HG03196 (cell line): ENCODE measurements around the gene ESR1.
"Not testable (repeated sequence)": the region's sequence is repeated elsewhere in the genome, so short reads cannot be mapped to it uniquely, and the experiment has no call there.

Experiments used
- ATAC-seq: cut with Tn5 transposase; IDR thresholded peaks from one replicate; pipeline ENCODE4 v1.9.1; 2021; ENCODE audit not compliant: unreplicated experiment

ESR1 gene

GRCh38 chr6:152123076-152123475 is 315.6 kb downstream of the ESR1 start:
- no peak for ATAC-seq

DNA sequence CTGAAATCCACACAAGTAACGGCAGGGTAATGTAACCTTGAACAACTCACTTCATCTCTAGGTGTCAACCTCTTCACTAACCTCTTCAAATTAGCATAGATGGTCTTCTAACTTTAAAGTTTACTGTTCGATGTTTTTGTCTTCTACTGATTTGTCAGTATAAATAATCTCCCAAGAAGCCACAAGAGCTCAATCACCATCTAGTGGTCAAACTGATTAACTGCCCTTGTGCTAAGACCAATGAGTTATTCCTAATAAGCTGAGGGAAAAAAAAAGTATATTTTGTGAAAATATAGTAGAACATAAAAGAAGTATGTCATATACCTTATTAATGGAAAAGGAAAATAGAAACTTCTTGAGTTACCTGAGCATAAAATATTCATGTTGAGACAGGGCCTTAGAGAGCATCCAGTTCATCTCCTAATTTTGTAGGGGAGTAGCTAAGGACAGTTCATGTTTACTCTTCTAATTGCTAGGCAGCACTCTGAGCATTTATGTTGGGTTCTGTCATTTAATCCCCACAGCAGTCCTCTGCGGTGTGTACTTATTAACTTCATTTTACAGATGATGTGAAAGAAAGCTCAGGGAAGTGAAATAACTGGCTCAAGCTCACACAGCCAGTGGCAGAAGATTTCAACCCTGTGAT is 317.1 kb downstream of the ESR1 start:
- no peak for ATAC-seq

DNA sequence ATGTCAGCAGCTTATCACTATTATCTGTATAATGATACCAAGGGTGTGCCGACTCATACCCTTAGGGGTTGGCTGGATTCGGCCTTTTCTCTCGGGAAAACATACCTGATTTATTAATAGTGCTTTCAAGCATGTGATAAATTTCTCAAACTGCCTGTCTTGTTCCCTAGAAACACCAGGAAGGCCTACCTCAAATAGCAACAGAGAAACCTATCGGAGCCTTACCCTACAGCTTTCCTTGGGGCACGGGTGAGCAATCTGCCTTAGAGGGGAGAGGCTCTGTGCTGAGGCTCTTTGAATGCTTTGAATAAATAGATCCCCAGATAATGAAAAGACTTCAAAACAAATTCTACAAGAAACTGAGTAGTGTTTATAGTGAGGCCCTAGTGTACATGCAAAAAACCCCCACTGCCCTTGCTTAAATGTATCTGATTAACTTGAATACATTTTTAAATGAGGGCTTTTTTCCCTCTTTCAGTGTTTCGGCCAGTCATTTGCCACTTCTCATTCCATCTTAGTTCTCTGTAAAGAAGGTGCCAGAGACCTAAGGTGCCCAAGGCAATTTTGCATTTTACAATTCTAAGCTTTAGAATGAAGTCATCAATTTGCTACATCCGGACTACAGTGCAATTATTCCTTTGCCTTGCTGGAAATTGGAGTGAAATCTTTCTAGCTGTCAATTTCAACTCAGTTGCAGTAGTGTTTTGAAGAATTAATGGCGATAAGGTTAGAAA is 320.1 kb downstream of the ESR1 start:
- ATAC-seq: no peak

DNA sequence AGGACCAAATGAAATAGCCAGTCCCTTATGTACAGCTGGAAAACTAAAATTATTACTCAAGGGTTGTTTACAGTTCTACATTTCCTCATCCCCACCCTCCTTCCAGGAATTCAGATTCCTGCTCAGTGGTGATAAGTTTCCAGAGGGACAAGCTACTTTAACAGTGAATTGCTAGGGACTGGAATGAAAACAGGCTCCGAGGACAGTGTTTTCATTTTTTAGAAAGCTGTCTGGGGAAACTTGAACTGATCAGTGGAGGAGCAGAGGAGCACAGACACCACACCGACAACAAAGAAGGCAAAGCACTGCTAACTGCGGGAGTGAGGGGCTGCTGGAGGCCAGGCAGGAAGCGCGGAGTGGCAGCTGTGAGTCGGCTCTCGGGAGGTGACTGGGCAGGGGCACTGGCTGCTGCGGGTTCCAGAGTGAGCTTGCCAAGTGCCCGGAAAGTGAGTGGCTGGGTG is 322.2 kb downstream of the ESR1 start:
- ATAC-seq: no peak

- no peak for ATAC-seq
Measured at GRCh38 chr6:152130441-152130840, 323.0 kb downstream of the ESR1 start.

DNA sequence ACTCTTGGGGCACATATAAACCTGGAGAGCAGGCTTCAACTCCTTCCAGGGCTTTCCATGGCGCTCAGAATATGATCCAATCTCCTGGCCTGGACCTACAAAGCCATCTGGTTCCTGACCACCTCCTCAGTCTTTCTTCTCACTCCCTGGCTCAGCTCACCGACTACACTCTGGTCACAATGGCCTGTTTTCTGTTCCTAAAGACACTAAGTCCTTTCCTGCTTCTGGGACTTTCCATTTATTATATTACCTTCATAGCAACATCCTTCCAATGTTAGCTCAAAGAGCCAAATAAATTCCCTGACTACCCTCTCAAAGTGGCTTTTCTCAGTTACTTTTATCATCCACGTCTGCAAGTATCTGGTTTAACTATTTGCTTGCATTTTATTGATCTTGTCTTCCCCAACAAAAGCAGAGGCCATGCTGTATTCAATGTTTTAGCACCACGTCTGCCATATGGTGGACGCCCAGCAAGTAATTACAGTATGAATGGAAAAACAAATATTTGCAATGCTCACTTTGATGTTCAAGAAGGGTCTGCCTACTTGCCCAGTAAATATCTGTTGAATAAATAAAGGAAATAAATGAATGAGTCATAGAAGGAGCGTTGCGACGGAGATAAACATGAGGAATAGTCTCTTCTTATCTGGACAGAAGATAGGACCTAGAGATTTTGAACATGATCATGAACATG is 328.4 kb downstream of the ESR1 start:
- ATAC-seq: no peak

DNA sequence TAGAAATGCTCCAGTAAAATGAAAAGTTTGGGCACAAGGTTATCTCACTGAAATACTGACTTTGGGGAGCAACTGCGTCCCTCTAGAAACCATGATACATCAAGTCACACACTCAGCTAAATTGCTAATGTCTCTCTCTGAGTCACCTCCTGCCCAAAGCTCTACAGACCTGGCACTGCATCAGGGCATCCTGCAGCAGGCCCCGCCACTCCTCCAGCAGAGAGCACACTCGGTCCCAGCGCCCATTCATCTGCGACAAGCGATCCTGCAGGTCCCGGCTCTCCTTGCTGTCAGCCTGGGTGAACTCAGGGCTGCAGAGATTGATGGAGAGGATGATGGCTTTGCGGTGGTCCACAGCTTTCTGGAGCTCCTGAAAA is 329.0 kb downstream of the ESR1 start:
- no peak for ATAC-seq

- ATAC-seq: not testable (repeated sequence)
Measured at GRCh38 chr6:152138344-152138743, 330.9 kb downstream of the ESR1 start.

DNA sequence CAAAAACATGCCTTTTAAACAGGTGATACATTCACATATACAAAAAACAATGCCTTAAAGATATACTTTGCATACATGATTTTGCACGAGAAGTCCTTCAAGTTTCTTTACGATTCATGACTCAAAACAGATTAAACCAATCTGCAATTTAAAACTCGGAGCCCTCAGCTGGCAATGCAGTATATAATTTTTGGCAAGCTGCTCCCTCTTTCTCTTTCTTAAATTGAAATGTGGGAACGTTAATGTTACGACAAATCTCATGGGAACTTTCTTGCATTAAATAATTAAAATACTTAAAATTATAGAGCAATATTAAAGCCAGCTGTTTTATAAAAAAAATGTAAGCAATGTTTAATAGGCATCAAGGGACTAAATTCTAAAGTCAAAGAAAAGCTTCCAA is 334.6 kb downstream of the ESR1 start:
- no peak for ATAC-seq

DNA sequence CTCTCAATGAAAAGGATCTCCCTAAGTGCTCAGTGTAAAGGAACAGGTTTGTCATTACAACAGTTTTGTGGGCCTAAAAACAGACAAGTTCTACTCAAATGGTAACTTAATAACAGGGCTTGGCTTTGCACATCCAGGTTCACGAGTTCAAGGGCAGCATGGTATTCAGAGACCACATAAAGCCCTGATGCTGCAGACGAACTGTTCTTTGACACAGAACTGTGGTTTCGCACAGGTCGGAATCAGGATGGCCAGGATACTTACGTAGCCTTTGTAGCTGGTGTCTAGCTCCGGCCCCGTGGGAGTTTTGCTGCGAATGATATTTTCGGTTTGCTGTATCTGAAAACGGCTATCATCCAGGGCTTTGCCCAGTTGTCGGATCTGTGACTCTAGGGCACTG is 335.9 kb downstream of the ESR1 start:
- no peak for ATAC-seq

- ATAC-seq: no peak
Measured at GRCh38 chr6:152146385-152146784, 338.9 kb downstream of the ESR1 start.

DNA sequence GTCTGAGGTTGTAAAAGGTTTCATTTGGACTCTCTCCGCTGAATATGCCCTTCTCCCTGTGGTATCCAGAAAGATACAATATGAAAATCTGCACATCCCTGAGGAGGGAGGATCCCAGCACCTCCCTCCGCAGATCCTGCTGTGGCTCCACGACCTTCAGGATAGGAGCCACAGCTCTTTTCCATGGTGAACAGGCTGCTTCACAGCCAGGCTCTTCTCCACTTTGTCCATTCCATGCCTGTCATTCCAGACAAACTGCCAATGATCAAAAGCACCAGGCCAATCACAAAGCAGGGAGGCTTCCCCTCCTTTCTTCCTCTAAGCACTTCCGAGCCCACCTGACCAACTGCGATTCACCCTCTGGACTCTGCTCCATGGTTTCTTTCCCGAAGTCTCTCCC is 339.8 kb downstream of the ESR1 start:
- ATAC-seq: no peak

DNA sequence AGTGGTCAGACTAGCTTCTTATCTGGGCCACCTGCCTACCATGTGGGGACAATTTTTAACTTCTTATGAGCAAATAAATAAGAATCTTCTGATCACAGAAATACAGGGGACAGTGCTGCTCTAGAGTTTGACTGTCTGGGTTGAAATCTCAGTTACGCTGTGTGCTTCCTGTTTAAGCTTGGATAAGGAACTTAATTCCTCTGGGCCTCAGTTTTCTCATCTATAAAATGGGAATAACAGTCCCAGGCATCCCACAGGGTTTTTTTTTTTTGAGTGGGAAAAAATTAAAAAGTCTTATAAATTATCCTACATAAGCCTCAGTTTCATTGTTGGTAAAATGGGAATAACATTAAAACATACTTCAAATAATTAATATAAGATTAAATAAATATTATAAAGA is 340.9 kb downstream of the ESR1 start:
- no peak for ATAC-seq

GRCh38 chr6:152150196-152150595 is 342.7 kb downstream of the ESR1 start:
- no peak for ATAC-seq

DNA sequence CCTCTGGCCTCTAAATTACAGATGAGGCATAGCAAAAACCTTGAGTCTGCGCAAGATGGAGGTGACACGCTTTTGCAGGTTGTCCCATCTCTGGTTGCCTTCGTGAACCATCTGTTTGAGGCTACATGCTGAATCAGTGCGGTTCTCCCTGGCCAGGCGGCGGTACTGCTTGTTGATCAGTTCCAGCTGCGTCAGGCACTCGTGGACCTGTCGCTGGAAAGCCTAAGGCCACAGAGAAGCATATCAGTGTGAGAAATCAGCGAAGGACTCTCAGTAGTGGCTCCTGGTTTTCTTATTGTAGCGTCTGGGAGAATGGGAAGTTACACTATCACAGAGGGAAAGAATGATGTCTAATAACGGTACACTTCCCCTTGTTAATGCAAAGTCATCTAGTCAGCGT is 344.4 kb downstream of the ESR1 start:
- ATAC-seq: no peak

GRCh38 chr6:152154559-152155356 is 347.3 kb downstream of the ESR1 start:
- ATAC-seq: no peak

GRCh38 chr6:152155792-152156191 is 348.3 kb downstream of the ESR1 start:
- no peak for ATAC-seq

- ATAC-seq: peak; percentile 94
Measured at GRCh38 chr6:152160346-152160745, 352.9 kb downstream of the ESR1 start.

DNA sequence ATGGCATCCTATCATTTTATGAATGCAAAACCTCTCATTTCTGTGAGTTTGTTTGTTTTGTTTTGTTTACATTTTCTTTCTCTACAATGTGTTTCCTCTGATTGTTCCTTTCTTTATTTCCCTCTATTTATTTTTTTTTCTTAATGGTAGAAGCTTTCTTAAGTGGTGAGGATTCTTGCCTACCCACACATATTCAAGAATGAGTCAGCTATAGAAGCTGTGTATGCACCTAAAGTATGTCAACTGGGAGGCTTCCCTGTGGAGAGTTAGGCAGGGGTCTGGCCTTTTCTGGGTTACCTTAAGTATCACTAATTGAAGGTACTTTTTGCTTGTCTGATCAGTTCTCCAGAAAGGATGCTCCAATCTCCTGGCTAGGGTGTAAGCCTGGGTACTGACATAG is 354.0 kb downstream of the ESR1 start:
- ATAC-seq: peak; percentile 50

GRCh38 chr6:152164957-152165356 is 357.5 kb downstream of the ESR1 start:
- ATAC-seq: no peak

GRCh38 chr6:152166497-152166896 is 359.0 kb downstream of the ESR1 start:
- ATAC-seq: no peak
